Activated T-cell treated with anti-CD3 and anti-CD28 coated beads for 48 hours (primary cell): ENCODE results near the gene PRRC2B.
"Not testable (repeated sequence)": the region's sequence is repeated elsewhere in the genome, so short reads cannot be mapped to it uniquely, and the experiment has no call there.

Source experiments
- DNase-seq: peaks from one replicate; pipeline ENCODE4 v3.0.0-alpha.2; 2020; ENCODE audit warnings: low read depth

Gene PRRC2B

GRCh38 chr9:131436376-131436775 is 42.5 kb downstream of the PRRC2B start:
- no peak for DNase-seq

- no peak for DNase-seq
Measured at GRCh38 chr9:131436865-131437271, 43.0 kb downstream of the PRRC2B start.

GRCh38 chr9:131438190-131438589 is 44.3 kb downstream of the PRRC2B start:
- no peak for DNase-seq

GRCh38 chr9:131439224-131439623 is 45.3 kb downstream of the PRRC2B start:
- no peak for DNase-seq

GRCh38 chr9:131441441-131441840 is 47.6 kb downstream of the PRRC2B start:
- no peak for DNase-seq

- no peak for DNase-seq
Measured at GRCh38 chr9:131442351-131442750, 48.5 kb downstream of the PRRC2B start.

GRCh38 chr9:131443648-131444047 is 49.8 kb downstream of the PRRC2B start:
- DNase-seq = no peak

- DNase-seq = no peak
Measured at GRCh38 chr9:131446276-131446675, 52.4 kb downstream of the PRRC2B start.

GRCh38 chr9:131447148-131447547 is 53.3 kb downstream of the PRRC2B start:
- DNase-seq = no peak

- no peak for DNase-seq
Measured at GRCh38 chr9:131447600-131447999, 53.7 kb downstream of the PRRC2B start.

GRCh38 chr9:131448818-131449217 is 54.9 kb downstream of the PRRC2B start:
- no peak for DNase-seq

- DNase-seq = no peak
Measured at GRCh38 chr9:131449276-131449675, 55.4 kb downstream of the PRRC2B start.

GRCh38 chr9:131454028-131454427 is 60.1 kb downstream of the PRRC2B start:
- no peak for DNase-seq

- not testable (repeated sequence) for DNase-seq
Measured at GRCh38 chr9:131455655-131456054, 61.8 kb downstream of the PRRC2B start.

GRCh38 chr9:131457746-131458145 is 63.9 kb downstream of the PRRC2B start:
- DNase-seq = no peak

- DNase-seq = no peak
Measured at GRCh38 chr9:131459056-131459455, 65.2 kb downstream of the PRRC2B start.

- DNase-seq = no peak
Measured at GRCh38 chr9:131461166-131461565, 67.3 kb downstream of the PRRC2B start.

GRCh38 chr9:131464354-131465000 is 70.6 kb downstream of the PRRC2B start:
- no peak for DNase-seq

- DNase-seq = no peak
Measured at GRCh38 chr9:131465401-131465800, 71.5 kb downstream of the PRRC2B start.

GRCh38 chr9:131467214-131467935 is 73.5 kb downstream of the PRRC2B start:
- no peak for DNase-seq

- no peak for DNase-seq
Measured at GRCh38 chr9:131468031-131468430, 74.1 kb downstream of the PRRC2B start.

- no peak for DNase-seq
Measured at GRCh38 chr9:131469356-131469755, 75.5 kb downstream of the PRRC2B start.

GRCh38 chr9:131469951-131470350 is 76.1 kb downstream of the PRRC2B start:
- no peak for DNase-seq

GRCh38 chr9:131470581-131470991 is 76.7 kb downstream of the PRRC2B start:
- DNase-seq = no peak
